Calu3 (cell line): ENCODE results near the gene FIS1. TPM values are rescaled to one million over a fixed set of nuclear protein-coding genes. Genes with fewer than 3 reads are reported as not detected.

Experiments used
- BruUV-seq: library from RNA; stranded (reverse); fragments of 400-500 nt; replicated peaks from 2 replicates; lab custom pipeline; 2021; lab: Mats Ljungman, UMichigan
- CTCF ChIA-PET: fragments of 300-600 bp; sonication (Branson Sonifier 250); formaldehyde crosslinking; loops from one replicate; lab custom pipeline; 2022; ENCODE audit warnings: antibody characterized with exemption; lab: Charles Lee
- DNase-seq: peaks from one replicate; pipeline ENCODE4 v3.0.0; 2022
- H3K27ac Mint-ChIP-seq: one replicate; pipeline ENCODE4 v1.8.0; 2022; ENCODE audit warnings: mixed read lengths; ENCODE audit not compliant: unreplicated experiment
- H3K27me3 Mint-ChIP-seq: one replicate; pipeline ENCODE4 v1.8.0; 2022; ENCODE audit warnings: mixed read lengths; ENCODE audit not compliant: unreplicated experiment
- H3K36me3 Mint-ChIP-seq: one replicate; pipeline ENCODE4 v1.8.0; 2022; ENCODE audit warnings: mild to moderate bottlenecking, moderate library complexity, mixed read lengths; ENCODE audit not compliant: insufficient read depth, unreplicated experiment
- H3K4me1 Mint-ChIP-seq: one replicate; pipeline ENCODE4 v1.8.0; 2022; ENCODE audit warnings: mild to moderate bottlenecking, low read depth, mixed read lengths; ENCODE audit not compliant: unreplicated experiment
- H3K4me3 Mint-ChIP-seq: one replicate; pipeline ENCODE4 v1.8.0; 2022; ENCODE audit warnings: mild to moderate bottlenecking, low read depth, moderate library complexity, mixed read lengths; ENCODE audit not compliant: unreplicated experiment
- H3K9me3 Mint-ChIP-seq: one replicate; pipeline ENCODE4 v1.8.0; 2022; ENCODE audit warnings: low read depth, mixed read lengths; ENCODE audit not compliant: unreplicated experiment
- intact Hi-C: fragments of 100-400 bp; cut with micrococcal nuclease; formaldehyde crosslinking; loops from one replicate; pipeline ENCODE4 v1.10.0; 2022; ENCODE audit not compliant: unreplicated experiment
- total RNA-seq: library from RNA; stranded (reverse); gene quantifications from 2 replicates; pipeline ENCODE4 v1.2.3, GENCODE V29; 2022
- TF ChIP-seq, protein P1 (sequence below): fragments of 200-600 bp; IDR thresholded peaks from one replicate; pipeline ENCODE4 v1.8.0; 2022; ENCODE audit warnings: antibody characterized with exemption; ENCODE audit not compliant: unreplicated experiment

FIS1 gene
- total RNA-seq, 1 experiment from 2014 or later: 83.8 TPM

DNA sequence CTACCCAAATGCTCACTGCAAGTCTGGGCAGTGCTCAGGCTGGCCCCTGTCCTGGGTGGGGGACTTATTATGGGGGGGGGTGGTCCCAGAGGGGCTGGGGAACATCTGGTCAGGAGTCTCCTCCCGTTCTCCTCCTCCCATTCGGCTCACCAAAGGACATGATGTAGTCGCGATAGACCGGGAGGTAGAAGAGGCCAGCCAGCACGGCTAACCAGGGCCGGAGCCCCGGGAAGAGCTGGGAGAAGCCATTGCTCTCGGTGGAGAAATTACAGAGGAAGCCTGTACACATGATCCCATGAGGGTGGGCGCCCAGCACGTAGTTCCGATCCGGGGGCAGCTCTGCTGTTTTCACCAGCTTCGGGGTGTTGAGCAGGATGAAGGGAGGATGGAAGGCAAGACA, 46.4 kb downstream of the FIS1 start:
- CTCF ChIA-PET: no interaction called here
- DNase-seq: no peak
- H3K27me3 Mint-ChIP-seq: peaks cover 29% of the 10 kb centered on the region
- no peaks in the 10 kb centered on the region for H3K4me1 Mint-ChIP-seq
- no peak overlapping the region for H3K27ac Mint-ChIP-seq
- H3K4me3 Mint-ChIP-seq: no peak overlapping the region
- TF ChIP-seq, protein P1, sequence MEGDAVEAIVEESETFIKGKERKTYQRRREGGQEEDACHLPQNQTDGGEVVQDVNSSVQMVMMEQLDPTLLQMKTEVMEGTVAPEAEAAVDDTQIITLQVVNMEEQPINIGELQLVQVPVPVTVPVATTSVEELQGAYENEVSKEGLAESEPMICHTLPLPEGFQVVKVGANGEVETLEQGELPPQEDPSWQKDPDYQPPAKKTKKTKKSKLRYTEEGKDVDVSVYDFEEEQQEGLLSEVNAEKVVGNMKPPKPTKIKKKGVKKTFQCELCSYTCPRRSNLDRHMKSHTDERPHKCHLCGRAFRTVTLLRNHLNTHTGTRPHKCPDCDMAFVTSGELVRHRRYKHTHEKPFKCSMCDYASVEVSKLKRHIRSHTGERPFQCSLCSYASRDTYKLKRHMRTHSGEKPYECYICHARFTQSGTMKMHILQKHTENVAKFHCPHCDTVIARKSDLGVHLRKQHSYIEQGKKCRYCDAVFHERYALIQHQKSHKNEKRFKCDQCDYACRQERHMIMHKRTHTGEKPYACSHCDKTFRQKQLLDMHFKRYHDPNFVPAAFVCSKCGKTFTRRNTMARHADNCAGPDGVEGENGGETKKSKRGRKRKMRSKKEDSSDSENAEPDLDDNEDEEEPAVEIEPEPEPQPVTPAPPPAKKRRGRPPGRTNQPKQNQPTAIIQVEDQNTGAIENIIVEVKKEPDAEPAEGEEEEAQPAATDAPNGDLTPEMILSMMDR: no peak
- no TSS peak for BruUV-seq
- no peaks in the 10 kb centered on the region for H3K36me3 Mint-ChIP-seq
- H3K9me3 Mint-ChIP-seq: no peaks in the 10 kb centered on the region
- intact Hi-C loops: no loop called here

DNA sequence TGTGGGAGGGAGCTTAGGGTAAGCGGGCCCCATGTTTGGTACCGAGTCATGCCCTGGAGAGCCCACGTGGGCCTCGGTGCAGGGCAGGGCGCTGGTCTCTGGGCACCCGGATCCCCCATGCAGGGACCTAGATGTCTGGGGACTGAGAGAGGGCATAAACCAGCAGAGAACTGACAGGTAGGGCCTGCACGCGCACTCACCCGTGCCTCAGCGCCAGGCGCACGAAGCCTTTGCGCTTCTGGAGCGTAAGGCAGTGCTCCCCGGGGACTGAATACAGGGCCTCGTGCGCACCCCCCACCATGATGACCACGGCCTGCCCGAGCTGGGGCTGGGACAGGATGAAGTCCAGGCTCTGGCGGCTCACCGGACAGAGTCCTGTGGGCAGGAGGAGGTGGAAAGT, 46.9 kb downstream of the FIS1 start:
- no peak overlapping the region for H3K4me3 Mint-ChIP-seq
- no peak overlapping the region for H3K27ac Mint-ChIP-seq
- BruUV-seq: no TSS peak
- no peak for DNase-seq
- no peaks in the 10 kb centered on the region for H3K36me3 Mint-ChIP-seq
- peaks cover 25% of the 10 kb centered on the region for H3K27me3 Mint-ChIP-seq
- TF ChIP-seq, protein P1: no peak
- H3K4me1 Mint-ChIP-seq: no peaks in the 10 kb centered on the region
- no peaks in the 10 kb centered on the region for H3K9me3 Mint-ChIP-seq
- CTCF ChIA-PET: no interaction called here
- intact Hi-C loops: no loop called here

DNA sequence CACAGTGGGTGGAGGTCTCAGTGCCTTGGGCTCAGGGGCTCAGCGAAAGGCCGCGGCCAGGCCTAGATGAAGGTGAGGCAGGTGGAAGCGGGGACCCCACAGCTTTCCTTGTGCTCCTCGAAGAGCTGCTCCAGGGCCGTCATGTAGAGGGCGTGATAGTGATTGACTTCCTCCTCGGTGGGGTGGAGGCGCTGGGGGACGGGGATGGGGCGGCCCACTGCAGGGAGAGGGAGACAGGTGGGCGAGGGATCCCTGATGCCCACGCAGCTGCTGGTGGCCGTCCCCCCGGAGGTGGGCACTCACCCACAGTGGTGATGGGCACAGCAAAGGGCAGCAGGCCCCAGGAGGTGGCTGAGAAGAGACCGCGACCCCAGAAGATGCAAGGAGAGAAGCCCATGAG, 49.0 kb downstream of the FIS1 start:
- Mint-ChIP-seq H3K27ac (no peak overlapping the region), H3K4me1 (no peaks in the 10 kb centered on the region), H3K27me3 (peaks cover 10% of the 10 kb centered on the region), H3K36me3 (no peaks in the 10 kb centered on the region), H3K9me3 (no peaks in the 10 kb centered on the region), H3K4me3 (no peak overlapping the region)
- intact Hi-C loops: no loop called here
- TF ChIP-seq, protein P1: no peak
- BruUV-seq: no TSS peak
- DNase-seq: no peak
- CTCF ChIA-PET: no interaction called here

Other genes with a start within 250 kb of the FIS1 start
- gene MUC17, start 225.0 kb downstream of the FIS1 start, total RNA-seq: not detected in 2 replicates
- gene TRIM56, start 159.6 kb downstream of the FIS1 start, total RNA-seq: 44.5 and 62.6 TPM in 2 replicates
- gene SERPINE1, start 118.0 kb downstream of the FIS1 start, total RNA-seq: 1.1 and 1.8 TPM in 2 replicates
- 45.6 and 61.6 TPM in 2 replicates for gene AP1S1, start 90.6 kb downstream of the FIS1 start, total RNA-seq
- 0.14 and 0.81 TPM in 2 replicates for gene VGF, start 79.5 kb downstream of the FIS1 start, total RNA-seq
- gene NAT16, start 64.8 kb downstream of the FIS1 start, total RNA-seq: not detected in 2 replicates
- gene MOGAT3, start 44.0 kb downstream of the FIS1 start, total RNA-seq: not detected in 2 replicates
- gene PLOD3, start 27.5 kb downstream of the FIS1 start, total RNA-seq: 103 and 108 TPM in 2 replicates
- gene ZNHIT1, start 26.9 kb downstream of the FIS1 start, total RNA-seq: 57.2 and 57.5 TPM in 2 replicates
- 6.4 and 8.5 TPM in 2 replicates for gene CLDN15, start 7.3 kb downstream of the FIS1 start, total RNA-seq
- 12.3 and 13.2 TPM in 2 replicates for gene IFT22, start 76.7 kb upstream of the FIS1 start, total RNA-seq
- gene COL26A1, start 117.8 kb upstream of the FIS1 start, total RNA-seq: not detected in 2 replicates